Measurements from ENCODE around the gene MUC3A. TPM values are rescaled to one million over a fixed set of nuclear protein-coding genes. Genes with fewer than 3 reads are reported as not detected.
A peak's percentile ranks its signal among the peaks of the same experiment; 100 is the strongest.
"Not testable (repeated sequence)": the region's sequence is repeated elsewhere in the genome, so short reads cannot be mapped to it uniquely, and the experiment has no call there.

The MUC3A gene
- total and polyA plus RNA-seq, 12 donors = 0.04 to 0.91 (median 0.16) TPM; not detected in 6

DNA sequence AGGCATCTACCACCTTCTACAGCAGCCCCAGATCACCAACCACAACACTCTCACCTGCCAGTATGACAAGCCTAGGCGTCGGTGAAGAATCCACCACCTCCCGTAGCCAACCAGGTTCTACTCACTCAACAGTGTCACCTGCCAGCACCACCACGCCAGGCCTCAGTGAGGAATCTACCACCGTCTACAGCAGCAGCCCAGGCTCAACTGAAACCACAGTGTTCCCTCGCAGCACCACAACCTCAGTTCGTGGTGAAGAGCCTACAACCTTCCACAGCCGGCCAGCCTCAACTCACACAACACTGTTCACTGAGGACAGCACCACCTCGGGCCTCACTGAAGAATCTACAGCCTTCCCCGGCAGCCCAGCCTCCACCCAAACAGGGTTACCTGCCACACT lies 49.2 kb downstream of the MUC3A start:
- DNase-seq; intact Hi-C loops (cut with DNase I): not testable (repeated sequence)
- 84 to 86% (median 84%) methylated on average over 4 to 5 of the region's 10 CpGs for WGBS, 4 donors

DNA sequence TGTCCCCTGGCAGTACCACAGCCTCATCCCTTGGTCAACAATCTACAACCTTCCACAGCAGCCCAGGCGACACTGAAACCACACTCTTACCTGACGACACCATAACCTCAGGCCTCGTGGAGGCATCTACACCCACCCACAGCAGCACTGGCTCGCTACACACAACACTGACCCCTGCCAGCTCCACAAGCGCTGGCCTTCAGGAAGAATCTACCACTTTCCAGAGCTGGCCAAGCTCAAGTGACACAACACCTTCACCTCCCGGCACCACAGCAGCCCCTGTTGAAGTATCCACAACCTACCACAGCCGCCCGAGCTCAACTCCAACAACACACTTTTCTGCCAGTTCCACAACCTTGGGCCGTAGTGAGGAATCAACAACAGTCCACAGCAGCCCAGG lies 50.0 kb downstream of the MUC3A start:
- H3K36me3 ChIP-seq (replicated peaks in 1 of 2); H3K4me1 ChIP-seq (replicated peaks in 1 of 2); H3K27me3 ChIP-seq; intact Hi-C loops (cut with DNase I); H3K9me3 ChIP-seq (replicated peaks in 1 of 3); DNase-seq; H3K4me3 ChIP-seq; H3K27ac ChIP-seq: not testable (repeated sequence)
- no CpG with 5 or more reads among the region's 9 CpGs for WGBS, 4 donors

More for the DNA sequence above, 49.2 kb downstream of the MUC3A start:
- not testable (repeated sequence) for H3K4me3 ChIP-seq; H3K27ac ChIP-seq; H3K27me3 ChIP-seq; H3K9me3 ChIP-seq (replicated peaks in 1 of 3); H3K4me1 ChIP-seq (replicated peaks in 1 of 2); H3K36me3 ChIP-seq (replicated peaks in 1 of 2)

DNA sequence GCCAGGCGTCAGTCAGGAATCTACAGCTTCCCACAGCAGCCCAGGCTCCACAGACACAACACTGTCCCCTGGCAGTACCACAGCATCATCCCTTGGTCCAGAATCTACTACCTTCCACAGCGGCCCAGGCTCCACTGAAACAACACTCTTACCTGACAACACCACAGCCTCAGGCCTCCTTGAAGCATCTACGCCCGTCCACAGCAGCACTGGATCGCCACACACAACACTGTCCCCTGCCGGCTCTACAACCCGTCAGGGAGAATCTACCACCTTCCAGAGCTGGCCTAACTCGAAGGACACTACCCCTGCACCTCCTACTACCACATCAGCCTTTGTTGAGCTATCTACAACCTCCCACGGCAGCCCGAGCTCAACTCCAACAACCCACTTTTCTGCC lies 50.7 kb downstream of the MUC3A start:
- DNase-seq = peak in 1 of 7 donors; percentile 55
- H3K4me1 ChIP-seq (replicated peaks in 1 of 2); H3K9me3 ChIP-seq (replicated peaks in 1 of 3); H3K4me3 ChIP-seq; H3K27ac ChIP-seq; H3K27me3 ChIP-seq; H3K36me3 ChIP-seq (replicated peaks in 1 of 2); intact Hi-C loops (cut with DNase I): not testable (repeated sequence)
- WGBS, 4 donors = 76 to 87% (median 80%) methylated on average over 9 of the region's 10 CpGs

DNA sequence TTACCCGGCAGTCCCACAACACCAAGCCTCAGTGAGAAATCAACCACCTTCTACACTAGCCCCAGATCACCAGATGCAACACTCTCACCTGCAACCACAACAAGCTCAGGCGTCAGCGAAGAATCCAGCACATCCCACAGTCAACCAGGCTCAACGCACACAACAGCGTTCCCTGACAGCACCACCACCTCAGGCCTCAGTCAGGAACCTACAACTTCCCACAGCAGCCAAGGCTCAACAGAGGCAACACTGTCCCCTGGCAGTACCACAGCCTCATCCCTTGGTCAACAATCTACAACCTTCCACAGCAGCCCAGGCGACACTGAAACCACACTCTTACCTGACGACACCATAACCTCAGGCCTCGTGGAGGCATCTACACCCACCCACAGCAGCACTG lies 53.0 kb downstream of the MUC3A start:
- H3K4me1 ChIP-seq (replicated peaks in 1 of 2); H3K4me3 ChIP-seq; intact Hi-C loops (cut with DNase I); DNase-seq; H3K27me3 ChIP-seq; H3K36me3 ChIP-seq (replicated peaks in 1 of 2); H3K27ac ChIP-seq; H3K9me3 ChIP-seq (replicated peaks in 1 of 3): not testable (repeated sequence)
- WGBS, 4 donors = 95 to 100% (median 97%) methylated on average over 2 to 3 of the region's 8 CpGs; no CpG with 5 or more reads in 1 of the 4 donors

DNA sequence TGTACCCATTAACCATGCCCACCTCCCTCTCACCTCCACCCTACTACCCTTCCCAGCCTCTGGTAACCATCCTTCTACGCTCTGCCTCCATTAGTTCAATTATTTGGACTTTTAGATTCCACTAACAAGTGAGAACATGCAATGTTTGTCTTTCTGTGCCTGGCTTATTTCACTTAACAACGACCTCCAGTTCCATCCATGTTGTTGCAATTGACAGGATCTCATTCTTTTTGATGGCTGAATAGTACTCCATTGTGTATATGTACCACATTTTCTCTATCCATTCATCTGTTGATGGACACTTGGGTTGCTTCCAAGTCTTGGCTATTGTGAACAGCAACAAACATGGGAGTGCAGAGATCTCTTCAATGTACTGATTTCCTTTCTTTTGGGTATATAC lies 58.0 kb downstream of the MUC3A start:
- H3K27me3 ChIP-seq; intact Hi-C loops (cut with DNase I); H3K9me3 ChIP-seq (replicated peaks in 1 of 3); H3K4me1 ChIP-seq (replicated peaks in 1 of 2); DNase-seq; H3K27ac ChIP-seq; H3K4me3 ChIP-seq; H3K36me3 ChIP-seq (replicated peaks in 1 of 2): not testable (repeated sequence)
- WGBS, 4 donors = 72 to 77% (median 75%) methylated on average over 2 of the region's 2 CpGs

DNA sequence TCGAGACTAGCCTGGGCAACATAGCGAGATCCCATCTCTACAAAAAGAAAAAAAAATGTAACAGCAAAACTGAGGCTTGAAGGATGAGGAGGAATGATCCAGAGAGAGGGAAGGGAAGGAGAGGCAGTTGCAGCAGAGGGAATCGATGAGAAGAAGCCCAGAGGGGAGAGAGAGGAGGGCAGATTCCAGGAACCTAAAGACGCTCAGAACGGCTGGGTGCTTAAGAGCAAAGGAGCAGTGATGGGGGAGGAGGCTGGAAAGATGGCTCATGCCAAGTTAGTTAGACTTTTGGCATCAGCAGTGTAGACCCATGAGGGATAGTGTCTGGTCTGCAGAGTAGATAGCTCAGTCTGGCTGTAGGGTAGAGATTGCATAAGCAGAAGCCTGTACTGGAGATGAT lies 60.3 kb downstream of the MUC3A start:
- TF ChIP-seq, protein P1, sequence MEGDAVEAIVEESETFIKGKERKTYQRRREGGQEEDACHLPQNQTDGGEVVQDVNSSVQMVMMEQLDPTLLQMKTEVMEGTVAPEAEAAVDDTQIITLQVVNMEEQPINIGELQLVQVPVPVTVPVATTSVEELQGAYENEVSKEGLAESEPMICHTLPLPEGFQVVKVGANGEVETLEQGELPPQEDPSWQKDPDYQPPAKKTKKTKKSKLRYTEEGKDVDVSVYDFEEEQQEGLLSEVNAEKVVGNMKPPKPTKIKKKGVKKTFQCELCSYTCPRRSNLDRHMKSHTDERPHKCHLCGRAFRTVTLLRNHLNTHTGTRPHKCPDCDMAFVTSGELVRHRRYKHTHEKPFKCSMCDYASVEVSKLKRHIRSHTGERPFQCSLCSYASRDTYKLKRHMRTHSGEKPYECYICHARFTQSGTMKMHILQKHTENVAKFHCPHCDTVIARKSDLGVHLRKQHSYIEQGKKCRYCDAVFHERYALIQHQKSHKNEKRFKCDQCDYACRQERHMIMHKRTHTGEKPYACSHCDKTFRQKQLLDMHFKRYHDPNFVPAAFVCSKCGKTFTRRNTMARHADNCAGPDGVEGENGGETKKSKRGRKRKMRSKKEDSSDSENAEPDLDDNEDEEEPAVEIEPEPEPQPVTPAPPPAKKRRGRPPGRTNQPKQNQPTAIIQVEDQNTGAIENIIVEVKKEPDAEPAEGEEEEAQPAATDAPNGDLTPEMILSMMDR (IDR thresholded peaks at IDR 0.05) = no peak
- TF ChIP-seq POLR2A (IDR thresholded peaks at IDR 0.05) = no peak
- DNase-seq = no peak
- Histone ChIP-seq H3K9me3 (replicated peaks in 1 of 3) (no peaks in the 10 kb centered on the region), H3K4me3 (no peak overlapping the region), H3K27me3 (no peaks in the 10 kb centered on the region), H3K4me1 (replicated peaks in 1 of 2) (no peaks in the 10 kb centered on the region), H3K27ac (no peak overlapping the region), H3K36me3 (replicated peaks in 1 of 2) (no peaks in the 10 kb centered on the region)
- intact Hi-C loops (cut with DNase I) = no loop called here
- WGBS, 4 donors = 75 to 85% (median 82%) methylated on average over 5 of the region's 5 CpGs

DNA sequence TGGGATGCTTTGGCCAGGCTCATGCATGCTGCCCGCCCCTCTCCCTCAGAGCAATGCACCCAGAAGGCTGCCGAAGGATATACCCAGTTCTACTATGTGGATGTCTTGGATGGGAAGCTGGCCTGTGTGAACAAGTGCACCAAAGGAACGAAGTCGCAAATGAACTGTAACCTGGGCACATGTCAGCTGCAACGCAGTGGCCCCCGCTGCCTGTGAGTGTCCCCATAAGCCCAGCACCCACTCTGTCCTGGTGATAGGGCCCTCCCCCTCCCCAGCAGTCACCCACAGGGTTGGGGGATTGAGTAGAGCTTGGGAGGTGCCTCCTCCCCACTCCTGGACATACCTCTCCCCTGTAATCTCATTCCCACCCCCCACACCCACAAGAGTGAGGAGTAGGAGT lies 63.6 kb downstream of the MUC3A start:
- Histone ChIP-seq H3K4me3 (no peak overlapping the region), H3K36me3 (replicated peaks in 1 of 2) (no peaks in the 10 kb centered on the region), H3K9me3 (replicated peaks in 1 of 3) (no peaks in the 10 kb centered on the region), H3K27me3 (no peaks in the 10 kb centered on the region), H3K27ac (no peak overlapping the region), H3K4me1 (replicated peaks in 1 of 2) (peaks cover 0 to 5% of the 10 kb centered on the region in 2 donors)
- intact Hi-C loops (cut with DNase I) = no loop called here
- DNase-seq = no peak
- TF ChIP-seq, protein P1 (IDR thresholded peaks at IDR 0.05) = no peak
- 80 to 92% (median 88%) methylated on average over 6 of the region's 6 CpGs for WGBS, 4 donors
